GM12878 (cell line): ENCODE results near the gene TGFB2. TPM values are rescaled to one million over a fixed set of nuclear protein-coding genes. Genes with fewer than 3 reads are reported as not detected.

ENCODE experiments used
- ATF7 ChIP-seq: fragments of 450-650 bp; IDR thresholded peaks from 2 replicates; pipeline ENCODE4 v1.6.1; 2016; ENCODE audit warnings: low read depth, mild to moderate bottlenecking
- BHLHE40 ChIP-seq, 2 experiments: fragments of 450-650 bp in 1 of 2; IDR thresholded peaks; 2 replicates each; pipeline ENCODE4 v1.6.1; 2011 to 2017; ENCODE audit warnings: low read depth in 2 of 2, borderline replicate concordance in 1 of 2, improper control_type of control experiment in 1 of 2, low read length in 1 of 2, mild to moderate bottlenecking in 1 of 2
- BMI1 ChIP-seq: fragments of 450-650 bp; IDR thresholded peaks from 2 replicates; pipeline ENCODE4 v1.6.1; 2016; ENCODE audit warnings: mild to moderate bottlenecking, moderate library complexity, borderline replicate concordance
- BRCA1 ChIP-seq: IDR thresholded peaks from 2 replicates; pipeline ENCODE4 v1.6.1; 2011; ENCODE audit warnings: low read depth, low read length, improper control_type of control experiment
- CHD4 ChIP-seq: fragments of 200-600 bp; sonication (generic); IDR thresholded peaks from 2 replicates; pipeline ENCODE4 v1.6.1; 2016; ENCODE audit warnings: mild to moderate bottlenecking
- JUND ChIP-seq: IDR thresholded peaks from 2 replicates; pipeline ENCODE4 v1.6.1; 2012; ENCODE audit warnings: low read depth, mild to moderate bottlenecking, low read length, improper control_type of control experiment, moderate library complexity
- NBN ChIP-seq: fragments of 450-650 bp; IDR thresholded peaks from 2 replicates; pipeline ENCODE4 v1.6.1; 2016
- PAX5 ChIP-seq: IDR thresholded peaks from 2 replicates; pipeline ENCODE4 v1.6.1; 2011; ENCODE audit warnings: low read depth, low read length, borderline replicate concordance
- PBX3 ChIP-seq: IDR thresholded peaks from 2 replicates; pipeline ENCODE4 v1.6.1; 2011; ENCODE audit warnings: mild to moderate bottlenecking, low read depth, low read length, moderate library complexity; ENCODE audit not compliant: insufficient replicate concordance
- PKNOX1 ChIP-seq: fragments of 450-650 bp; IDR thresholded peaks from 2 replicates; pipeline ENCODE4 v1.6.1; 2016; ENCODE audit warnings: mild to moderate bottlenecking
- POLR2A ChIP-seq: IDR thresholded peaks from 2 replicates; pipeline ENCODE4 v1.6.1; 2011; ENCODE audit warnings: low read depth, mild to moderate bottlenecking, low read length
- SMC3 ChIP-seq: IDR thresholded peaks from 2 replicates; pipeline ENCODE4 v1.6.1; 2011; ENCODE audit warnings: low read length, improper control_type of control experiment, borderline replicate concordance
- SREBF2 ChIP-seq: IDR thresholded peaks from 2 replicates; pipeline ENCODE4 v1.6.1; 2012; ENCODE audit warnings: mild to moderate bottlenecking, low read length
- SUZ12 ChIP-seq: fragments of 200-600 bp; sonication (generic); IDR thresholded peaks from one replicate; pipeline ENCODE4 v1.6.1; 2018; ENCODE audit warnings: antibody characterized with exemption, mild to moderate bottlenecking; ENCODE audit not compliant: unreplicated experiment
- polyA plus RNA-seq, 11 experiments: library from polyadenylated mRNA; depleted of rRNA in 4 of 11; unstranded in 6 of 11; stranded (reverse) in 5 of 11; fragments of >200 nt; fragmentation: Nextera tagmentation in 4 of 11; fragmentation: Illumina TruSeq in 1 of 11; extraction: Ambion mirVana in 4 of 11; extraction: Trizol in 1 of 11; gene quantifications; 1 replicate in 1 of 11; 2 replicates in 10 of 11; pipeline versions ENCODE4 v1.2.1 to v1.2.3, GENCODE V29; 2011 to 2016; ENCODE audit warnings: inconsistent platforms in 2 of 11, missing spikeins in 2 of 11, low read depth in 1 of 11
- total RNA-seq, 4 experiments: library from RNA; depleted of rRNA in 3 of 4; stranded (reverse); fragments of >200 nt in 3 of 4; fragmentation: Illumina TruSeq in 1 of 4; extraction: Trizol in 1 of 4; gene quantifications; 2 replicates each; pipeline versions ENCODE4 v1.2.1 to v1.2.3, GENCODE V29; 2013 to 2021
- TF ChIP-seq, protein P1 (sequence below): IDR thresholded peaks from 2 replicates; pipeline ENCODE4 v1.6.1; 2011; ENCODE audit warnings: low read depth, mild to moderate bottlenecking, low read length, moderate library complexity, borderline replicate concordance; ENCODE audit errors: extremely low read depth

The TGFB2 gene
- total and polyA plus RNA-seq, 10 of the 15 experiments (the other 5 are each of a cell fraction or from before 2014, with no cell fraction given): 0.03 to 0.11 (median 0.04) TPM; not detected in 6

DNA sequence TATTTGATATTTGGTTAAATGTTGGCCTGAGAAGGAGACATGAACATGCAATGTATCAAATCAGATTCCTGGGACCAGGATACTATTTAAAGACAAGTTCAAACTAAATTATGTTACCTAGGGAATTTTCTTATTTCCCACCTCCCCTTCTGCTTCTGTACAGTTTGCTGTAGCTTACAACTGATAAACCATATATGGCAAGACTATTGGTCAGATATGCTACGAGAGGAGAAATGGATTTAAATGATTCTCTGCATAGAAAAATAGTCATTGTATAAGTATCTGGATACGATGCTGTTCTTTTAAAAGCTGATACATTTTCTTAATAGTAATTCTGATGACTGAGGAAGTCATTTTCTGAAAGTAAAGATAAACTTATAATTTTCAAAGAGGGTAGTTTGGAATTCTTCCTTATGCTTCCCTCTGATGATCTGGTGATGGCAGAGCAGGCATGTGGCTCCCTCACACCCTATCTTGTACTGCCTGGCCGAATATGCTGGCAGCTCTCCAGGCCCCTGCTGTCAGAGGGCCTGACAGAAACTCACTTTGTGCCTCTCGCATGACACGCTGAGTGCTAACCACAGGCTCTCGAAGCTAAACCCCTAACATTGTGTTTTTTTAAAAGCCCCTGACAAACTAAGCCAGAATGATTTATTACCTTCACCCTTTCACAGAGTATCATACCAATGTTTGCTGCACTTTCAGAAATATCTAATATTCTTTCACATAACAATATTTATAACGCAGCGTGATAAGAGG is 40.7 kb upstream of the TGFB2 start (continued):
- TF ChIP-seq PBX3 (peak; percentile 51), SREBF2 (no peak), BMI1 (no peak), PAX5 (no peak), BHLHE40 (IDR thresholded peaks at IDR 0.05; ENCODE audit: borderline replicate concordance in 1 of 2, low read depth in 2 of 2, low read length in 1 of 2) (no peak), CHD4 (no peak), POLR2A (no peak), NBN (no peak), PKNOX1 (peak; percentile 82), SUZ12 (no peak), ATF7 (no peak), BRCA1 (no peak), SMC3 (no peak), JUND (no peak)
- TF ChIP-seq, protein P1, sequence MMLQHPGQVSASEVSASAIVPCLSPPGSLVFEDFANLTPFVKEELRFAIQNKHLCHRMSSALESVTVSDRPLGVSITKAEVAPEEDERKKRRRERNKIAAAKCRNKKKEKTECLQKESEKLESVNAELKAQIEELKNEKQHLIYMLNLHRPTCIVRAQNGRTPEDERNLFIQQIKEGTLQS: no peak
